ENCODE data around the gene PMS2.
"Not testable (repeated sequence)": the region's sequence is repeated elsewhere in the genome, so short reads cannot be mapped to it uniquely, and the experiment has no call there.

Gene PMS2

DNA sequence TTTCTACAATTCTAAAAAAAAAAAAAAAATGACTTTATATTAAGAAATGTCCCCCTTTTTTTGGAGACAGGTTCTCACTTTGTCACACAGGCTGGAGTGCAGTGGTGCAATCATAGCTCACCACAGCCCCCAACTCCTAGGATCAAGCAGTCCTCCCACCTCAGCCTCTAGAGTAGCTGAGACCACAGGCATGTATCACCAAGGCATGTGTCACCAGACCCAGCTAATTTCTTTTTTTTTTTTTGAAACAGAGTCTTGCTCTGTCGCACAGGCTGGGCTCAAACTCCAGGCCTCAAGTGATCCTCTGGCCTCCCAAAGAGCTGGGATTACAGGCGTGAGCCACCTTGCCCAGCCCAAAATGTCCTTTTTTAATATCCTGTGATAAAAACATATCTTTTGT, 84.7 kb downstream of the PMS2 start:
- not testable (repeated sequence) for DNase-seq (ENCODE audit: low read depth in 2 of 2)
